Activated CD8-positive, alpha-beta memory T cell treated with anti-CD3 and anti-CD28 coated beads, Interleukin-2, amount 50 U/mL, for 4 hours (primary cell): ENCODE measurements around the gene SLC18A2.

Source experiments
- DNase-seq: peaks from one replicate; pipeline ENCODE4 v3.0.0-alpha.2; 2020

Gene SLC18A2

DNA sequence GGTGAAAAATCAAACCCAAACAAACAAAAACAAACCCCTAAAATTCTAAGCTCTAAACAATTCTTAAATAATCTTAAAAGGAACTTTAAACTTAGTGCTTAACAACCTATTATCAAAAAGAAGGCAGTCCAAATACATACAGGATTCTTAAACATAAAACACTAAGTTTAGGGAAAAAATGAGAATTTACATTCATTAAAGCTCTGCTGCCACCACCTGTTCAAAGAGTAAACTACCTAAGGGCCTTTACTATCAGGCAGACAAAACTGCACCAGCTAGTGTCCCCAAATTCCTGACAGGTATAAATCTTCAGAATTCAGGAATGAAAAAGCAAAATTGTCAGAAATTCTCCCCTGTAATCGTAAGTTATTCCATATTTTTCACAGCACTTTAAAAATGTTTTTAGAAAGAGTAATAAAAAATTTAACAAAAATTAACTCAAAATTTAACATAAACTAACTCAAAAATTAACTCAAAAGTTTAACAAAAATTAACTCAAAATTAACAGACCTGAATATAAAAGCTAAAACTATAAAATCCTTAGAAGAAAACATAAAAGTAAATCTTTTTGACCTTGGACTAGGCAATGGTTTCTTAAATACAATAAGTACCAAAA is 79.2 kb downstream of the SLC18A2 start:
- DNase-seq: no peak

DNA sequence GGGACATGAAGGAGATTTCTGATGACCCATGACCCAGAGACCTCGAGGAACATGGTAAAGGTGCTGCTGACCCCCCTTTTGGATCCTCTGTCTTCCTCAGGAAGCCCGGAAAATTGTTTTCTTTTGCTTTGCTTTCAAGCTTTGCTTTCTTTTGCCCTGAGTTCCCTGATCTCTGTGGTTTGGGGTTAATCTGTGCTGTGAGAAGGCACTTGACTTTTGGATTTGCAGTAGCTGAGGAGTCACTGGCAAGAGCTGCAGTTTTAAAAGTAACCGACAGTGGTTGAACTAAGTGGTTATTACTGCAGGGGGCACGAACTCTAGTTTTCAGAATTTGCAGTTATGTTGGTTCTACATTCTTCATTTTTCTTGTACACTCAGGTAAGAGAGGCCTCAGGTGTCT is 81.3 kb downstream of the SLC18A2 start:
- no peak for DNase-seq

DNA sequence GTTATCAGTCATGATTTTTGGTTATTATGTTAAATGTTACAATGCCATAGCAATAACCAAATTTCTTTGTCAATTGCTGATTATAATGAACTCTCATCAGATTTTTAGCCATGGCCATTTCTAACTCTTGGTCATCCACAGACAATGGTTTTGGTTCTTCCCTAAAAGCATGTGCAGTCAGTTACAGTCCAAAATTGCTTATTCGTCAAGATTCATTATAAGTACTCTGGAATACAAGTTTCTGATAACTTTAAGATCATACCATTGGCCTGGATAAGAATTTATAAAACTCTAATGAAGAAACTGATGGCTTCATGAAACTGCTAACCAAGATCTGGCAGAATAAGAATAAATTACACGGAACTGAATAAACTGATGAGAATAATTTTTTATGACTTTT is 83.5 kb downstream of the SLC18A2 start:
- DNase-seq: no peak

DNA sequence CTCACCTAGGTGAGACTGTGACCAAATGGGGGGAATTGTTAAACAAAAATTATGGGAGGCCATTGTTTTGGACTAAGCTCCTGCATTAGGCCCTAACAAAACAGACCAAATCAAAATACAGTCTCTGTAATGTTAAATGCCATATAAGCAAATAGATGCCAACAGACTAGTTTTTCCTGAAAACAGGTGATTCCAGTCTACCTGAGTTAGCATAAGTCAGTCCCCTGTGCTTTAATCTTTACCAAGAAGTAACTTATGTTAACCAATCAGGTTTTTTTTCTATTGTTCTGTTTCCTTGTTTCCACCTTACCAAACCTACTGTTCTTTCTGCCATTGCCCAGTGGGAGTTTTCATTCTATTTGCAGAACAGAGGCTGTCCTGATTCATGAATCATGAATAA is 86.3 kb downstream of the SLC18A2 start:
- no peak for DNase-seq
